IPS-18c (cell line): Measurements from ENCODE around the gene OR13F1.
"Not testable (repeated sequence)": the region's sequence is repeated elsewhere in the genome, so short reads cannot be mapped to it uniquely, and the experiment has no call there.

ENCODE experiments used
- H3K4me3 ChIP-seq: 2 replicates; pipeline ENCODE4 v1.7.0; 2013; ENCODE audit warnings: low read depth, mild to moderate bottlenecking, low read length, moderate library complexity; ENCODE audit not compliant: insufficient read depth
- H3K9me3 ChIP-seq: one replicate; pipeline ENCODE4 v1.6.1; 2013; ENCODE audit warnings: mild to moderate bottlenecking, low read length, moderate library complexity; ENCODE audit not compliant: control insufficient read depth, insufficient read depth

Gene OR13F1

DNA sequence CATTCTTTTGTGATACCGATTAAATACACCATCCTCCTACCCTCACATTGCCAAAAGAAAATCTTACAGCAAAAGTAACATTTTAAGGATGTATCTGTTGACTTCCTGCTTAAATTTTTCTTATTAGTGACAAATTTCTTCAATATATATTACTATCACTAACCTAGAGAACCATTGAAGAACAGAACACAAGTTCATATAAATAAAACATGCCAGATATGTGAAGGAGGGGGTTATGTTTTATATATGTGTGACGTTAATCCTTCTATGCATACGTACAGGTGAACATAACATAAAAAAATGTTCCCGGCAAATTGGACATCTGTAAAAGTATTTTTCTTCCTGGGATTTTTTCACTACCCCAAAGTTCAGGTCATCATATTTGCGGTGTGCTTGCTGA lies at the start of gene OR13F1:
Gene OR13F1, plus strand, starts transcription at position 301 of the 400 bp plus-strand sequence. Its CDS starts 0 bp downstream, at position 301.
- H3K9me3 ChIP-seq = no peaks in the 10 kb centered on the region
- no peak within 1 kb of the TSS for H3K4me3 ChIP-seq

- Histone ChIP-seq H3K4me3 (no peak overlapping the region), H3K9me3 (no peaks in the 10 kb centered on the region)
Observed at GRCh38 chr9:104456831-104457230, 47.2 kb upstream of the OR13F1 start.

- Histone ChIP-seq H3K9me3 (no peaks in the 10 kb centered on the region), H3K4me3 (no peak overlapping the region)
Observed at GRCh38 chr9:104463864-104464263, 40.2 kb upstream of the OR13F1 start.

GRCh38 chr9:104468261-104468660 lies 35.8 kb upstream of the OR13F1 start:
- no peak overlapping the region for H3K4me3 ChIP-seq
- no peaks in the 10 kb centered on the region for H3K9me3 ChIP-seq

- H3K9me3 ChIP-seq = no peaks in the 10 kb centered on the region
- no peak overlapping the region for H3K4me3 ChIP-seq
Observed at GRCh38 chr9:104482921-104483570, 21.0 kb upstream of the OR13F1 start.

DNA sequence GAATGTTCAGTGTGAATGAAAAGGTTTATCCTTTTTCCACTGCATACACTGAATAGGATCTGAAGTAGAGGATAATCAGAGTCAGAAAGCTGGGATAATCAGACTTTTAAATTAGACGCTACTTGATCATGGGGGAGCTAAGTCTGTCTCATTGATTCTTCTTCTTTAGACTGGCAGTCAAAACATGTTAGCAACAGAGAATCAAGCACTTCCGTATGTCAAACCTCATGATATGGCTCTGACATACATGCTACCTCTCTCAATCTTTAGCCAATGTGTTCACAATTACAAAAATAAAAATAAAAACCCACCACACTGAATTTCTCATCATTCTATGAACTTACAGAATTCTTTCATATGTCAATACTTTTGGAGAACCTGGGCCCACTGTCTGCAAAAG lies 19.0 kb upstream of the OR13F1 start:
- Histone ChIP-seq H3K9me3 (no peaks in the 10 kb centered on the region), H3K4me3 (no peak overlapping the region)

- Histone ChIP-seq H3K9me3 (no peaks in the 10 kb centered on the region), H3K4me3 (no peak overlapping the region)
Observed at GRCh38 chr9:104494808-104495207, 9.3 kb upstream of the OR13F1 start.

DNA sequence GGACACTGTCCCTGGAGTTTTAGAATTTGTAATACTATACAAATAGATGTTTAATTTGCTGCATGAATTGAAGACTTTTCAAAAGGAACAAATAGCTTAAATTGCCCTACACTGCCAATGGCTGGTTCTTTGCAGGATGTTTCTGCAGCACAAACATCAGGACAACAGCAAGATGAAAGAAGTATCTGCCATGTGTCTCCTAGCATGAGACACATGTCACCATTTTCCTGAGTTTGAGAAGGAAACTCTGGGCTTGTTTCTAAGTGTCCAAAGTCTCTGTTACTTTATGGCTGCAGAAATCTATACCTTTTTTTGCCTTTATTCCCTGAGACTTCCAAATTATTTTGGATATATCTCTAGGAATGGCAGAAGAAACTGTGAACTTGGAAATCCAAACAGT lies 623 bp upstream of the OR13F1 start:
- no peaks in the 10 kb centered on the region for H3K9me3 ChIP-seq
- H3K4me3 ChIP-seq = no peak overlapping the region

DNA sequence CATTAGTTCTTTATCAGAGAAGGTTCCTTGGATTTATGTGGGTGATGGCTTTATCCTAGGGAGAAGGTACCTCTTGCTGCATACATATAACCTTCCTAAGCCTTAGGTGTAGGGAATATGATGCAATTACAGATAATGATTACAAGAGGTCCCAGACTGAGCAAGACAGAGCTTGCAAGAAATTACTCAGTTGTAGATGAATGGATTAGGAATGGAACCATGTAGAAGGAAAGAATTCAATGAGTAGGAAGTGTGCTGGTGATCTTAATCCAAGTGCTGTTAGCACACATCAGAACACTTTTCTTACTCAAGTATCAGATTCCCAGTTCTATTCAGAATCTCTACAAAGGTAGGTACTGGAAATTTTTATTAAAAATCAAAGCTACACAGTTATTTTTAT lies 2.5 kb downstream of the OR13F1 start:
- Histone ChIP-seq H3K9me3 (no peaks in the 10 kb centered on the region), H3K4me3 (no peak overlapping the region)

DNA sequence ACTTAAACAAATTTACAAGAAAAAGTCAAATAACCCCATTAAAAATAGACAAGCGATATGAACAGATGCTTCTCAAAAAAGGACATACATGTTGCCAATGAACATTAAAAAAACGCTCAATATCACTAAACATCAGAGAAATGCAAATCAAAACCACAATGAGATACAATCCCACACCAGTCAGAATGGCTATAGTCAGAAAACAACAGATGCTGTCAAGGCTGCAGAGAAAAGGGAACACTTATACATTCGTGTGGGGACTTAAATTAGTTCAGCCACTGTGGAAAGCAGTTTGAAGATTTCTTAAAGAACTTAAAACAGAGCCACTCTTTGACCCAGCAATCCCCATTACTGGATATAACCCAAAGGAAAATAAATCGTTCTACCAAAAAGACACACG lies 10.8 kb downstream of the OR13F1 start:
- H3K9me3 ChIP-seq = no peaks in the 10 kb centered on the region
- no peak overlapping the region for H3K4me3 ChIP-seq

DNA sequence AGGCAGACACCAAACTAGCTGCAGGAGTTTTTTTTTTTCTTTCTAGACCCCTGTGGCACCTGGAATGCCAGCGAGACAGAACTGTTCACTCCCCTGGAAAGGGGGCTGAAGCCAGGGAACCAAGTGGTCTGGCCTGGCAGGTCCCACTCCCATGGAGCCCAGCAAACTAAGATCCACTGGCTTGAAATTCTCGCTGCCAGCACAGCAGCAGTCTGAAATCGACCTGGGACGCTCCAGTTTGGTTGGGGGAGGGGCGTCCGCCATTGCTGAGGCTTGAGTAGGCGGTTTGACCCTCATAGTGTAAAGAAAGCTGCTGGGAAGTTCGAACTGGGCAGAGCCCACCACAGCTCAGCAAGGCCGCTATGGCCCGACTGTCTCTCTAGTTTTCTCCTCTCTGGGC lies 16.2 kb downstream of the OR13F1 start:
- not testable (repeated sequence) for H3K4me3 ChIP-seq, H3K9me3 ChIP-seq

DNA sequence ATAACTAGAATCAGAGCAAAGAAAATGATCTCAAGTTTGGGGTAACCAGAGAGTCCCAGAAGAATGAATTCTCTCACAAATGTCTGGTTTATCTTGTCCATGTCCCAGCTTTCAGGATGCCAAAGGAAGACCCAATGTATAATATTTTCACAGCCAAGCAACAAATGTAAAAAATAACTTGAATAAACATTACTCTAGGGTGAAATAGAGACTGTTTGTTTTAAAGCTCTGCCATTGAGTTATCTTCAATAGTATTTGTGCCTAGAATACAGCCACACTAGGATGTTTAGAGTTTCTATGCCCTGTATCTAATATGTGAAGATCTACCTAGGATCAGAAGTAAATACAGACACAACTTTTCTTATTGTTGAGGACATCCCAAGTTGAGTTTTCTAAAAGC lies 23.0 kb downstream of the OR13F1 start, which contains the start of gene OR13C4:
Gene OR13C4, minus strand, starts transcription at position 101 of the 400 bp plus-strand sequence. Its CDS starts 0 bp downstream, at position 101.
- no peaks in the 10 kb centered on the region for H3K9me3 ChIP-seq
- H3K4me3 ChIP-seq = no peak within 1 kb of the TSS

GRCh38 chr9:104536756-104537155 lies 32.7 kb downstream of the OR13F1 start, which contains the start of gene OR13C3:
TSS of gene OR13C3 (minus strand) at chr9:104536856. CDS start at chr9:104536723, 133 bp downstream.
- no peaks in the 10 kb centered on the region for H3K9me3 ChIP-seq
- no peak within 1 kb of the TSS for H3K4me3 ChIP-seq

DNA sequence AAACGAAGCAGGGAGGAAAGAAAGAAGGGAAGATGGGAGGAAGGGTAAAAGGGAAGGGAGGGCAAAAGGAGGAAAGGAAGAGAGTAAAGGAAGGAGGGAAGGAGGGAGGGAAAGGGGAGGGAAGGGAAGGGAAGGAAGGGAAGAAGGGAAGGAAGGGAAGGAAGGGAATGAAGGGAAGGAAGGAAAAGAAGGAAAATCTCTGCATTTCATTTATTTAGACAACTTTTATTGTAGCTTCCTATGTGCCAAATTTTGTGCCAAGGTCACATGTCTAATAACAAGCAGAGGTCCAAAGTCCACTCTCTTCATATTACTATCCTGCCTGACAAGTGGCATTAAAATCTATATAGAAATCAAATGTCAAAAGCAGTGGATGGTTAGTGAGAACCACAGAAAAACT lies 35.2 kb downstream of the OR13F1 start:
- Histone ChIP-seq H3K4me3 (no peak overlapping the region), H3K9me3 (no peaks in the 10 kb centered on the region)

GRCh38 chr9:104544644-104545043 lies 40.6 kb downstream of the OR13F1 start:
- no peaks in the 10 kb centered on the region for H3K9me3 ChIP-seq
- H3K4me3 ChIP-seq = no peak overlapping the region

DNA sequence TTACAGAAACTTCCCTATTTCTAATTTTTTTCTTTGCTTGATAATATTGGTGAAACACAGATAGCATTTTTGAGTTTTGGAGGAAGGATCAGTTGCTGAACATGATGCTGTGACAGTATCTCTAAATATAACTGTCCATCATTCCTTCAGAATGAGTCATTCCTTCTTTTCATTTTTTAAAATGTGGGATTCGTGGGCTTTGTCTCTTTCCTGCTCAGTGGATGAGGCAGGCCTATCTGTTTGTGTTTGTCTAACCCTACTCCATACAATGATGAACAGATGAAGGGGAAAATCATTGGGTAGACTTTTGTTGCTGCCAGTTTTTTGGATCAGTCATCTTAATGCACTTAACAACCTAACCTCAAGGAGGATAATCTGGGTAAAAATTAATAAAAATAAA lies 49.2 kb downstream of the OR13F1 start:
- peaks cover 2% of the 10 kb centered on the region for H3K9me3 ChIP-seq
- H3K4me3 ChIP-seq = no peak overlapping the region
